ENCODE measurements around the gene LBX2.

Gene LBX2

GRCh38 chr2:74482801-74483674 is 16.4 kb downstream of the LBX2 start, which contains the start of the genes CCDC142 and TTC31:
Gene CCDC142 (minus strand): TSS chr2:74482998. CDS start chr2:74482837, 161 bp downstream.
Gene TTC31 (plus strand): TSS chr2:74483081. CDS start chr2:74483096, 15 bp downstream.
- TF ChIP-seq CTCF (IDR thresholded peaks at IDR 0.05; ENCODE audit: low read depth, low read length), result peak; percentile 88

GRCh38 chr2:74481961-74482800 is 17.2 kb downstream of the LBX2 start:
- H3K4me3 ChIP-seq (ENCODE audit: low read depth, low read length), result peak overlapping the region; percentile 93
- no peak for TF ChIP-seq CTCF (IDR thresholded peaks at IDR 0.05; ENCODE audit: low read depth, low read length)

More at GRCh38 chr2:74482801-74483674, 16.4 kb downstream of the LBX2 start, which contains the start of the genes CCDC142 and TTC31:
- H3K4me3 ChIP-seq (ENCODE audit: low read depth, low read length), result peak within 1 kb of the TSS; percentile 93

- TF ChIP-seq CTCF (IDR thresholded peaks at IDR 0.05; ENCODE audit: low read depth, low read length), result no peak
- peak overlapping the region; percentile 93 for H3K4me3 ChIP-seq (ENCODE audit: low read depth, low read length)
Measured at GRCh38 chr2:74481431-74481830, 18.0 kb downstream of the LBX2 start.

- no peak overlapping the region for H3K4me3 ChIP-seq (ENCODE audit: low read depth, low read length)
- 0 out of 2 replicates have a peak, but pooled peaks have one; percentile 32 for TF ChIP-seq CTCF (IDR thresholded peaks at IDR 0.05; ENCODE audit: low read depth, low read length)
Measured at GRCh38 chr2:74474899-74475298, 24.5 kb downstream of the LBX2 start.

- no peak overlapping the region for H3K4me3 ChIP-seq (ENCODE audit: low read depth, low read length)
- TF ChIP-seq CTCF (IDR thresholded peaks at IDR 0.05; ENCODE audit: low read depth, low read length), result no peak
Measured at GRCh38 chr2:74474481-74474880, 24.9 kb downstream of the LBX2 start.

GRCh38 chr2:74472945-74473258 is 26.5 kb downstream of the LBX2 start:
- peak overlapping the region; percentile 74 for H3K4me3 ChIP-seq (ENCODE audit: low read depth, low read length)
- no peak for TF ChIP-seq CTCF (IDR thresholded peaks at IDR 0.05; ENCODE audit: low read depth, low read length)
